Left ventricle myocardium superior (tissue), 1 donor: Measurements from ENCODE around the gene IFITM1. TPM values are rescaled to one million over a fixed set of nuclear protein-coding genes. Genes with fewer than 3 reads are reported as not detected.
"Not testable (repeated sequence)": the region's sequence is repeated elsewhere in the genome, so short reads cannot be mapped to it uniquely, and the experiment has no call there.

Source experiments
- ATAC-seq: fragments of 200-7000 bp; cut with Tn5 transposase; one replicate; pipeline ENCODE4 v1.9.1; 2020; ENCODE audit warnings: mild to moderate bottlenecking, moderate library complexity
- DNase-seq: peaks from one replicate; pipeline ENCODE4 v3.0.0-alpha.2; 2020
- intact Hi-C: fragments of 100-400 bp; cut with micrococcal nuclease; formaldehyde crosslinking; loops from one replicate; pipeline ENCODE4 v1.11.0; 2022
- total RNA-seq: library from RNA; stranded (reverse); fragmentation: NEBNext Ultra II Directional; extraction: Animal tissue kit (Norgen Biotek cat#: 25700); gene quantifications from one replicate; pipeline ENCODE4 v1.2.1, GENCODE V29; 2021
- donor health status: DM: no; HTN: yes; CAD: no; lungs with severe emphysema.

Gene IFITM1
- total RNA-seq, 1 donor from 2014 or later: 101 TPM

GRCh38 chr11:305844-306211 lies 8.0 kb upstream of the IFITM1 start:
- intact Hi-C loops: no loop called here
- ATAC-seq (no peak), DNase-seq (no peak)

GRCh38 chr11:306645-307371 lies 7.0 kb upstream of the IFITM1 start:
- no peak for ATAC-seq
- no peak for DNase-seq
- intact Hi-C loops: no loop called here

GRCh38 chr11:307766-308708 lies 5.8 kb upstream of the IFITM1 start, which contains the start of gene IFITM2:
Gene IFITM2, plus strand, starts transcription at chr11:307816. Its CDS starts 377 bp downstream, at chr11:308193.
- DNase-seq: peak; percentile 78
- intact Hi-C loops: not testable (repeated sequence)
- ATAC-seq: peak; percentile 66

- peak; percentile 0 for ATAC-seq
- DNase-seq, intact Hi-C loops: not testable (repeated sequence)
Observed at GRCh38 chr11:308740-309665, 4.8 kb upstream of the IFITM1 start.

GRCh38 chr11:309979-310572 lies 3.8 kb upstream of the IFITM1 start:
- ATAC-seq: peak; percentile 8
- intact Hi-C loops, DNase-seq: not testable (repeated sequence)

GRCh38 chr11:311013-311748 lies 2.7 kb upstream of the IFITM1 start:
- peak; percentile 67 for ATAC-seq
- intact Hi-C loops: not testable (repeated sequence)

GRCh38 chr11:312092-312816 lies 1.6 kb upstream of the IFITM1 start:
- ATAC-seq (no peak), DNase-seq (peak; percentile 34)
- intact Hi-C loops: no loop called here

More at GRCh38 chr11:311013-311748, 2.7 kb upstream of the IFITM1 start:
- DNase-seq: peak; percentile 33

GRCh38 chr11:313304-313786 lies 495 bp upstream of the IFITM1 start:
- no peak for ATAC-seq
- peak; percentile 27 for DNase-seq
- intact Hi-C loops: no loop called here

GRCh38 chr11:314554-314875 lies 675 bp downstream of the IFITM1 start:
- DNase-seq: peak; percentile 19
- intact Hi-C loops, ATAC-seq: not testable (repeated sequence)

- intact Hi-C loops: no loop called here
- DNase-seq (peak; percentile 26), ATAC-seq (no peak)
Observed at GRCh38 chr11:315051-315481, 1.2 kb downstream of the IFITM1 start.

- intact Hi-C loops: no loop called here
- no peak for DNase-seq
- ATAC-seq: no peak
Observed at GRCh38 chr11:315516-315994, 1.7 kb downstream of the IFITM1 start.

GRCh38 chr11:316031-316701 lies 2.3 kb downstream of the IFITM1 start:
- peak; percentile 64 for DNase-seq
- intact Hi-C loops: no loop called here
- ATAC-seq: no peak

GRCh38 chr11:316891-317301 lies 3.1 kb downstream of the IFITM1 start:
- intact Hi-C loops: no loop called here
- ATAC-seq: no peak

GRCh38 chr11:317668-318404 lies 4.0 kb downstream of the IFITM1 start:
- intact Hi-C loops, ATAC-seq: not testable (repeated sequence)
- peak; percentile 25 for DNase-seq

More at GRCh38 chr11:316891-317301, 3.1 kb downstream of the IFITM1 start:
- DNase-seq: no peak

- ATAC-seq: peak; percentile 68
- peak; percentile 32 for DNase-seq
- intact Hi-C loops: not testable (repeated sequence)
Observed at GRCh38 chr11:318405-319120, 4.7 kb downstream of the IFITM1 start.
